Thyroid gland (tissue), 4 donors: Measurements from ENCODE around the gene GALNT18.

Experiments
- CTCF ChIP-seq, 6 experiments: fragments of 200-600 bp in 3 of 6; fragments of 450-650 bp in 3 of 6; sonication (generic) in 3 of 6; IDR thresholded peaks; one replicate each; pipeline ENCODE4 v1.5.1; 2016 to 2019; ENCODE audit warnings: antibody characterized with exemption in 6 of 6, mild to moderate bottlenecking in 2 of 6, inconsistent platforms in 1 of 6, moderate library complexity in 1 of 6
- POLR2A ChIP-seq, 2 donors: fragments of 450-650 bp; IDR thresholded peaks; one replicate each; pipeline ENCODE4 v1.6.1; 2017; ENCODE audit warnings: antibody characterized with exemption in 2 of 2, mild to moderate bottlenecking in 2 of 2, moderate library complexity in 1 of 2

- no peak for TF ChIP-seq CTCF (IDR thresholded peaks at IDR 0.05)
- no peak for TF ChIP-seq POLR2A (IDR thresholded peaks at IDR 0.05)
These were observed 354.5 kb downstream of the GALNT18 start for GRCh38 chr11:11267312-11267711.
